ENCODE data around the gene LAD1. TPM values are rescaled to one million over a fixed set of nuclear protein-coding genes. Genes with fewer than 3 reads are reported as not detected.

The LAD1 gene
- total and polyA plus RNA-seq, 7 experiments from 2014 or later: 0.89 TPM; not detected in 6

GRCh38 chr1:201408834-201409200 lies 9.7 kb upstream of the LAD1 start:
- intact Hi-C loops (cut with micrococcal nuclease): loop anchor here (1.0 to 5.0 kb wide), 2 partner anchors 155 to 322 kb away; no protein-coding TSS in a partner anchor
- Mint-ChIP-seq H3K4me3 (no peak overlapping the region), H3K36me3 (no peaks in the 10 kb centered on the region), H3K4me1 (no peaks in the 10 kb centered on the region), H3K27ac (no peak overlapping the region), H3K27me3 (peaks cover 0 to 15% (median 0%) of the 10 kb centered on the region in 5 donors), H3K9me3 (no peaks in the 10 kb centered on the region)
- Histone ChIP-seq H3K36me3 (ENCODE audit: control insufficient read depth in 2 of 3, insufficient read depth in 3 of 3, low read length in 3 of 3) (no peaks in the 10 kb centered on the region), H3K27ac (ENCODE audit: low read depth, low read length) (no peak overlapping the region), H3K4me1 (ENCODE audit: control insufficient read depth in 2 of 2, insufficient read depth in 2 of 2, low read length in 2 of 2) (no peaks in the 10 kb centered on the region), H3K9me3 (ENCODE audit: control insufficient read depth in 2 of 3, low read length in 3 of 3) (no peaks in the 10 kb centered on the region), H3K27me3 (ENCODE audit: control insufficient read depth in 2 of 2, insufficient read depth in 2 of 2, low read length in 2 of 2) (no peaks in the 10 kb centered on the region), H3K4me3 (ENCODE audit: low read length) (no peak overlapping the region)
- ChIA-PET CTCF (no interaction called here), POLR2A (no interaction called here)
- ATAC-seq (no peak), DNase-seq (no peak)

GRCh38 chr1:201408176-201408833 lies 9.2 kb upstream of the LAD1 start:
- intact Hi-C loops (cut with micrococcal nuclease): loop anchor here (1.0 to 5.0 kb wide), 2 partner anchors 154 to 321 kb away; no protein-coding TSS in a partner anchor
- H3K4me3 ChIP-seq (ENCODE audit: low read length): no peak overlapping the region
- CTCF ChIA-PET: no interaction called here
- Mint-ChIP-seq H3K27me3 (peaks cover 0 to 15% (median 0%) of the 10 kb centered on the region in 5 donors), H3K36me3 (no peaks in the 10 kb centered on the region), H3K4me1 (no peaks in the 10 kb centered on the region), H3K27ac (no peak overlapping the region), H3K9me3 (no peaks in the 10 kb centered on the region), H3K4me3 (no peak overlapping the region)
- no peak overlapping the region for H3K27ac ChIP-seq (ENCODE audit: low read depth, low read length)
- H3K27me3 ChIP-seq (ENCODE audit: control insufficient read depth in 2 of 2, insufficient read depth in 2 of 2, low read length in 2 of 2): no peaks in the 10 kb centered on the region
- no peaks in the 10 kb centered on the region for H3K36me3 ChIP-seq (ENCODE audit: control insufficient read depth in 2 of 3, insufficient read depth in 3 of 3, low read length in 3 of 3)
- peak; percentile 65 for ATAC-seq
- peak in 8 of 9 donors; percentile 14 to 76 (median 48) for DNase-seq
- POLR2A ChIA-PET: no interaction called here
- H3K9me3 ChIP-seq (ENCODE audit: control insufficient read depth in 2 of 3, low read length in 3 of 3): no peaks in the 10 kb centered on the region
- no peaks in the 10 kb centered on the region for H3K4me1 ChIP-seq (ENCODE audit: control insufficient read depth in 2 of 2, insufficient read depth in 2 of 2, low read length in 2 of 2)

- ATAC-seq: no peak
- no peaks in the 10 kb centered on the region for H3K27me3 ChIP-seq (ENCODE audit: control insufficient read depth in 2 of 2, insufficient read depth in 2 of 2, low read length in 2 of 2)
- DNase-seq: no peak
- CTCF ChIA-PET: no interaction called here
- H3K36me3 ChIP-seq (ENCODE audit: control insufficient read depth in 2 of 3, insufficient read depth in 3 of 3, low read length in 3 of 3): no peaks in the 10 kb centered on the region
- POLR2A ChIA-PET: no interaction called here
- H3K4me3 ChIP-seq (ENCODE audit: low read length): no peak overlapping the region
- H3K4me1 Mint-ChIP-seq: no peaks in the 10 kb centered on the region
- no peak overlapping the region for H3K27ac ChIP-seq (ENCODE audit: low read depth, low read length)
- no peaks in the 10 kb centered on the region for H3K9me3 Mint-ChIP-seq
- no peaks in the 10 kb centered on the region for H3K36me3 Mint-ChIP-seq
- no peaks in the 10 kb centered on the region for H3K4me1 ChIP-seq (ENCODE audit: control insufficient read depth in 2 of 2, insufficient read depth in 2 of 2, low read length in 2 of 2)
- peaks cover 0 to 15% (median 0%) of the 10 kb centered on the region in 5 donors for H3K27me3 Mint-ChIP-seq
- H3K27ac Mint-ChIP-seq: no peak overlapping the region
- no peaks in the 10 kb centered on the region for H3K9me3 ChIP-seq (ENCODE audit: control insufficient read depth in 2 of 3, low read length in 3 of 3)
- no peak overlapping the region for H3K4me3 Mint-ChIP-seq
- intact Hi-C loops (cut with micrococcal nuclease): loop anchor here in 1 of 2 donors (5.0 kb wide), 1 partner anchor 320 kb away; no protein-coding TSS in a partner anchor
Observed at GRCh38 chr1:201406831-201407406, 7.8 kb upstream of the LAD1 start.

GRCh38 chr1:201405484-201405831 lies 6.3 kb upstream of the LAD1 start:
- no peaks in the 10 kb centered on the region for H3K4me1 Mint-ChIP-seq
- ATAC-seq: no peak
- Histone ChIP-seq H3K4me3 (ENCODE audit: low read length) (no peak overlapping the region), H3K27ac (ENCODE audit: low read depth, low read length) (no peak overlapping the region), H3K9me3 (ENCODE audit: control insufficient read depth in 2 of 3, low read length in 3 of 3) (no peaks in the 10 kb centered on the region), H3K27me3 (ENCODE audit: control insufficient read depth in 2 of 2, insufficient read depth in 2 of 2, low read length in 2 of 2) (no peaks in the 10 kb centered on the region), H3K4me1 (ENCODE audit: control insufficient read depth in 2 of 2, insufficient read depth in 2 of 2, low read length in 2 of 2) (no peaks in the 10 kb centered on the region), H3K36me3 (ENCODE audit: control insufficient read depth in 2 of 3, insufficient read depth in 3 of 3, low read length in 3 of 3) (no peaks in the 10 kb centered on the region)
- H3K27ac Mint-ChIP-seq: no peak overlapping the region
- H3K27me3 Mint-ChIP-seq: peaks cover 0 to 16% (median 0%) of the 10 kb centered on the region in 5 donors
- CTCF ChIA-PET: interaction anchor here (0.6 to 1.0 kb wide), 2 partner anchors 11 to 529 kb away, joined by 3 to 4 read pairs; no protein-coding TSS in a partner anchor
- H3K4me3 Mint-ChIP-seq: no peak overlapping the region
- POLR2A ChIA-PET: no interaction called here
- intact Hi-C loops (cut with micrococcal nuclease): loop anchor here in 1 of 2 donors (5.0 kb wide), 1 partner anchor 318 kb away; no protein-coding TSS in a partner anchor
- DNase-seq: no peak
- H3K9me3 Mint-ChIP-seq: no peaks in the 10 kb centered on the region
- no peaks in the 10 kb centered on the region for H3K36me3 Mint-ChIP-seq

- H3K4me3 Mint-ChIP-seq: no peak overlapping the region
- Histone ChIP-seq H3K27ac (ENCODE audit: low read depth, low read length) (no peak overlapping the region), H3K9me3 (ENCODE audit: control insufficient read depth in 2 of 3, low read length in 3 of 3) (no peaks in the 10 kb centered on the region), H3K36me3 (ENCODE audit: control insufficient read depth in 2 of 3, insufficient read depth in 3 of 3, low read length in 3 of 3) (no peaks in the 10 kb centered on the region), H3K27me3 (ENCODE audit: control insufficient read depth in 2 of 2, insufficient read depth in 2 of 2, low read length in 2 of 2) (no peaks in the 10 kb centered on the region), H3K4me1 (ENCODE audit: control insufficient read depth in 2 of 2, insufficient read depth in 2 of 2, low read length in 2 of 2) (no peaks in the 10 kb centered on the region), H3K4me3 (ENCODE audit: low read length) (no peak overlapping the region)
- intact Hi-C loops (cut with micrococcal nuclease): loop anchor here in 1 of 2 donors (5.0 kb wide), 1 partner anchor 318 kb away; no protein-coding TSS in a partner anchor
- no peak overlapping the region for H3K27ac Mint-ChIP-seq
- CTCF ChIA-PET: interaction anchor here (0.6 kb wide), 1 partner anchor 530 kb away, joined by 3 read pairs; no protein-coding TSS in a partner anchor
- no peaks in the 10 kb centered on the region for H3K9me3 Mint-ChIP-seq
- peaks cover 0 to 21% (median 0%) of the 10 kb centered on the region in 5 donors for H3K27me3 Mint-ChIP-seq
- no peak for ATAC-seq
- H3K36me3 Mint-ChIP-seq: no peaks in the 10 kb centered on the region
- POLR2A ChIA-PET: no interaction called here
- H3K4me1 Mint-ChIP-seq: no peaks in the 10 kb centered on the region
- DNase-seq: no peak
Observed at GRCh38 chr1:201404722-201405483, 5.8 kb upstream of the LAD1 start.

- POLR2A ChIA-PET: no interaction called here
- intact Hi-C loops (cut with micrococcal nuclease): no loop called here
- H3K4me1 ChIP-seq (ENCODE audit: control insufficient read depth in 2 of 2, insufficient read depth in 2 of 2, low read length in 2 of 2): no peaks in the 10 kb centered on the region
- H3K4me3 ChIP-seq (ENCODE audit: low read length): no peak overlapping the region
- no peaks in the 10 kb centered on the region for H3K4me1 Mint-ChIP-seq
- H3K36me3 Mint-ChIP-seq: no peaks in the 10 kb centered on the region
- H3K36me3 ChIP-seq (ENCODE audit: control insufficient read depth in 2 of 3, insufficient read depth in 3 of 3, low read length in 3 of 3): no peaks in the 10 kb centered on the region
- no peak overlapping the region for H3K4me3 Mint-ChIP-seq
- H3K9me3 ChIP-seq (ENCODE audit: control insufficient read depth in 2 of 3, low read length in 3 of 3): no peaks in the 10 kb centered on the region
- no peak overlapping the region for H3K27ac Mint-ChIP-seq
- H3K27me3 Mint-ChIP-seq: peaks cover 0 to 17% (median 0%) of the 10 kb centered on the region in 5 donors
- ATAC-seq (no peak), DNase-seq (no peak)
- CTCF ChIA-PET: no interaction called here
- H3K27ac ChIP-seq (ENCODE audit: low read depth, low read length): no peak overlapping the region
- H3K27me3 ChIP-seq (ENCODE audit: control insufficient read depth in 2 of 2, insufficient read depth in 2 of 2, low read length in 2 of 2): no peaks in the 10 kb centered on the region
- H3K9me3 Mint-ChIP-seq: no peaks in the 10 kb centered on the region
Observed at GRCh38 chr1:201404055-201404454, 4.9 kb upstream of the LAD1 start.

Data from naive thymus-derived CD4-positive, alpha-beta T cell (primary cell).